GM18499 (cell line): ENCODE measurements around the gene PDE1C.
"Not testable (repeated sequence)": the region's sequence is repeated elsewhere in the genome, so short reads cannot be mapped to it uniquely, and the experiment has no call there.

ENCODE experiments used
- ATAC-seq: cut with Tn5 transposase; IDR thresholded peaks from one replicate; pipeline ENCODE4 v1.9.1; 2021; ENCODE audit warnings: moderate number of reproducible peaks; ENCODE audit not compliant: insufficient read depth, unreplicated experiment

The PDE1C gene

GRCh38 chr7:32013471-32013870, 56.7 kb downstream of the PDE1C start:
- ATAC-seq: not testable (repeated sequence)

GRCh38 chr7:32005577-32005976, 64.6 kb downstream of the PDE1C start:
- no peak for ATAC-seq

- no peak for ATAC-seq
These were observed 68.3 kb downstream of the PDE1C start for GRCh38 chr7:32001948-32002347.

GRCh38 chr7:31997423-31997822, 72.8 kb downstream of the PDE1C start:
- no peak for ATAC-seq

GRCh38 chr7:31995134-31995533, 75.1 kb downstream of the PDE1C start:
- no peak for ATAC-seq

GRCh38 chr7:31991846-31992245, 78.4 kb downstream of the PDE1C start:
- ATAC-seq: no peak

DNA sequence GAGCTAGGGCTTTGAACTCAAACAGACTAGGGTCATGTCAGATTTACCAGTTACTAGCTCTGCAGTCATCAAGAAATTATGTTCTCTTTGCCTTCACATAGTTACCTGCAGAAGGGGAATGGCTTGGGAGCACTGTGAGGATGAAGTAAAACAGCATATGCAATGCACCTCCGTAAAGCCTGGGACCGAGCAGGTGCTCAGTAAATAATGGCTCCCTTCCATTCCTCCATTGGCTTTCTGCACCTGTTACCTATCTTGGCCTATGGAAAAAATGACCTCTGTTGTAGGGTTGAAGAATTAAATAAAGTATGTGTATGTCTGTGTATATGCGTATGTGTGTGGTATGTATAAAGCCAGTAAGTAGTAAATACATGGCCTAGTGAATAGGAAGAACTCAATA, 78.8 kb downstream of the PDE1C start:
- no peak for ATAC-seq

- no peak for ATAC-seq
These were observed 83.2 kb downstream of the PDE1C start for GRCh38 chr7:31986878-31987518.

- ATAC-seq: no peak
These were observed 87.2 kb downstream of the PDE1C start for GRCh38 chr7:31982962-31983361.

- ATAC-seq: no peak
These were observed 88.3 kb downstream of the PDE1C start for GRCh38 chr7:31981874-31982390.

DNA sequence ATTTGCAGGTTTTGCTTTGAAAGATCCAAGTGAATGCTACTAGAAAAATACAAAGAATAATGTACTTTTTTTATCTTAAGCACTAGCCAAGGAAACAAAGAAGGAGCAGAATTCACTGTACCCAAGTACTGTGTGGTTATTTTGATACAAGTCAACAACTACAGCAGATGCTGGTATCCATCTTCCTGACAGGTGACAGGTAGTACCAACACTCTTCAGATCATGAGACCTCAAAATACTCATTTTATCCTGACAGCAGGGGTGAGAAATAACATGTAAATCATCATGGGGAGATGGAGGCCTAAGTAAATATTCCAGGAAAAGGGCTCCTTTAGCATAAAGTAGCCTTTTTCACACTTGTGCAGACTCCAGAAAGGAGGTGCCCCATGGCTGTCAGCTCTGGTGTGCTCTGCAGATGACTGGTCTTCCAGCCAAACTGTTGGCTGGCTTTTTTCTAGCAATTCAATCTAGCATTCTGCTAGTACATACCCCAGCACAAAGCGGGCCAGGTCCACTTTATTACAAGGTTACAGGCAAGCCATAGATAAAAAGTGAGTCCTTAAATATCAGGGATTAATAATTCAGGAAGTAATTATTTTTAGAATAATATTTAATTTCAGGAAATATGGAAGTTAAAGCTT, 90.4 kb downstream of the PDE1C start:
- no peak for ATAC-seq

DNA sequence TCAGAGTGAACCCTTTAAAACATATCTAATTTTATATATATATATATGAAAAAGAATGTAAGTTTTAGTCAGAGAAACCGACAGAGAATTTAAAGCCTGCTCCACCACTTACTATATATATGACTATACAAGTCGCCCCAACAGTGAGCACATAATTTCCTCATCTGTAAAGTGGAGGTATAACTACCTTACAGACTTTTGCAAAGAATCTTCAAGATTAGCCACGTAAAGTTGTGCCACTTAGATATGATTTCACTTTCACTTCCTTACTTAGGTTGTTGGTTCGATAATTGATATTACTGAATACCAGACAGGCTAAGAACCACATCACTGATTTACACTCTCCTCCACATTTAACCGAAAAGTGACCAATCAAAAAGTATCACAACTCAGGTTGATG, 94.7 kb downstream of the PDE1C start:
- ATAC-seq: no peak

- ATAC-seq: no peak
These were observed 95.9 kb downstream of the PDE1C start for GRCh38 chr7:31974351-31974750.

GRCh38 chr7:31971049-31971667, 99.0 kb downstream of the PDE1C start:
- no peak for ATAC-seq

DNA sequence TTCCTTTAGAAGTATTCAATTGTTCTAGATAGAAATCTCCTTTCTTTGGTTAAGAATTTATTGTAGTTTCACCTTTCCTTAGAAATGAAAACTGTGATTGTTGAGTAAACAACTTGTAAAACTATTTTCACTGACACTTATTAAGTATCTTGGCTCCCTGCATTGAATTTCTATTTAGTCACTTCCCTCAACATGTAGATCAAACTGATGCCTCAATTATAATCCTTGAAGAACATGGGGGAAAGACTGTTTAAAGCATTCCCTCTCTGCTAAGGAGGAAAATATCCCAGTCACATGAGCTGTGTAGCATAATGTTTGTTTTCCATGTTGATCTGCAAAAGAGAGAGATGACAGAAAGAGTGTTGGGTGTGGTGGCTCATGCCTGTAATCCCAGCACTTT, 99.7 kb downstream of the PDE1C start:
- no peak for ATAC-seq

DNA sequence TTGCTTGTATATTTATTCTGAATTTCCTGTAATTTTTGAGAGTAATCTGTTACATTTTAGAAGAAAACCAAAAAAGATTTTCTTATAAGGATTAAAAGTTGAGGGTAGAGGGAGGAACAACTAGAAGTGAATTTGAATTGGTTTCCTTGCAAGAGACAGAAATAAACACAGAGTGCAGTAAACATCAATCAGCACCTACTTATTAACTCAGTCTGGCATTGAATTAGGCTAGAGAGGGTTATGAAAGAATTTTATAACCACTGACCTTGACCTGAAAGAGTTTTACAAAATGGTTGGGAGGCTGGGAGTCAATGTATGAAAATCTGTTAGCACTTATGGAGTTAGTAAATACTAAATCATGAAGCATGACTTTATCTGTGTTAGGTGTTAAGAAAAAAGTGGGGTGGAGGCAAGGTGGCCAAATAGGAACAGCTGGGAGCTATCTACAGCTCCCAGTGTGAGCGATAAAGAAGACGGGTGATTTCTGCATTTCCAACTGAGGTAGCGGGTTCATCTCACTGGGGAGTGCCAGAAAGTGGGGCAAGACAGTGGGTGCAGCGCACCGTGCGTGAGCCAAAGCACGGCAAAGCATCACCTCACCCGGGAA, 106.5 kb downstream of the PDE1C start:
- no peak for ATAC-seq

- no peak for ATAC-seq
These were observed 108.0 kb downstream of the PDE1C start for GRCh38 chr7:31962246-31962645.

DNA sequence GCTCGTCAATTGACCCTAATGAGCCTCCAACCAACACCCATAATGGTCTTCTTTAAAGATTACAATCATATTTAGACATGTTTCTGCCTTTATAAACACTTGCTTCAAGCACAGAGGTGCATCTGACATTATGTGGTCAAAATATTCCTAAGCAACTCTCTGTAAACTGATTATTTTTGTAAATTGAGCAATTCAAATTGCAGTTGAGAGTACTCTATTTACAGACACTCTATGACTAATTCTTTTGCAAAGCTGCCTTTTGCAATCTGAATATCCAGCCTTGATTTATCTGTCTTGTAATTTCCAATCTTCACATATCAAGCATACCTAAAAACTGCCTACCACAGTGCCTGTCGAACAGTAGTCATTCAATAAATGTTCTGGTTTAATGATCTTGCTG, 112.0 kb downstream of the PDE1C start:
- no peak for ATAC-seq

- ATAC-seq: no peak
These were observed 112.5 kb downstream of the PDE1C start for GRCh38 chr7:31957756-31958155.

- ATAC-seq: no peak
These were observed 113.0 kb downstream of the PDE1C start for GRCh38 chr7:31957090-31957720.

DNA sequence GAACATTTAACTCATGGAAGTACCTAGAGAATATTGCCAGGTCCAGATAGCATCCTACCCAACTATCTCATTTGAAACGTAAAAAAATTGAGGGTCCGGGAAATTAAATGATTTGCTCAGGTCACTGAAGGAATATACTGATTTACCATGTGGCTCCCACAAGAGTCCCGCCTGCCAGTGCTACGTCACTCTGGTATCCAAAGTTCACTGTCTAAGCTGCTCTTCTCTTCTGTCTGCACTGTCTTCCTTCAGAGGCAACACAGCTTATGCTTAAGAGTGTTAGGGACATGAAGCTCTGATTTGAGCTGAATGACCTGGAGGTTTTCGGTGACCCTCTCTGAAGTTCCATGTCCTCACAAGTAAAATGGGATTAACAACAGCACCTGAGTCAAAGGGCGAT, 114.6 kb downstream of the PDE1C start:
- ATAC-seq: no peak
